ENCODE results near the gene PARP16.

Gene PARP16

GRCh38 chr15:65278480-65278879, 8.2 kb downstream of the PARP16 start:
- no peak for DNase-seq

DNA sequence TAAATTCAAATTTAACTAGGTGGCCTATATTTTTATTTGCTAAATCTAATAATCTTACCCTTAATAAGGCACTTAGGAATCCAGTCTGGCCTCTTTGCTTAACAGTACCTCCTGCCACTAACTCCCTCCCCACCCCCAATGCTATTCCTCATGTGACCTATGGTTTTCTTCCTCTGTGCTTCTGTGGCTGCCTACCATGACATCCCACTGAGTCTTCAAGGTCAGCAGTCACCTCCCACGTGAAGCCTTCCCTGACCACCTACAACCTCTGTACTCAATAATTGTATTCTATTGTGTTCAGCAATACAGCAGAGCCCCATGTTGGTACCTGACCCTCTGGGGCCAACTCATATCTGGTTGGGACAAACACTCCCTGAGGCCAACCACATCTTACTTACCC, 9.7 kb downstream of the PARP16 start:
- DNase-seq: no peak

DNA sequence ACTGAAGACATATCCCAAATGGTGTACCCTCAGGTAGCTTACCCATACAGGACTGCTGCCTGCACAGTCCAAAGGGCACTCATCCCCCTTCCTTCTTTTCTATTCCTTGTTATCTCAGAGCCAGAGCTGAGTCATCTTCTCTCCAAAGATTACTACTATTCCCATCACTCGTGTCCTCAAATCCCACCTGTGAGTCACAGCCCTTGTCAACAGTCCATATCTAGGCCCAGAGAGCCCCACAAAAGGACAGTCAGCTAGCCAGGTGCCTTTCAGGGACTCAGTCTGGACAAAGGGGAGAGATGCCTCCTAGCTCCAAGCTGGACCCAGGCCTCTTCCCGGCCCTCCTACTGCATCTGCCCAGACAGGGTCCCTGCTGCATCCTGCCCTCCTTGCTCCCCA, 11.0 kb downstream of the PARP16 start:
- no peak for DNase-seq

DNA sequence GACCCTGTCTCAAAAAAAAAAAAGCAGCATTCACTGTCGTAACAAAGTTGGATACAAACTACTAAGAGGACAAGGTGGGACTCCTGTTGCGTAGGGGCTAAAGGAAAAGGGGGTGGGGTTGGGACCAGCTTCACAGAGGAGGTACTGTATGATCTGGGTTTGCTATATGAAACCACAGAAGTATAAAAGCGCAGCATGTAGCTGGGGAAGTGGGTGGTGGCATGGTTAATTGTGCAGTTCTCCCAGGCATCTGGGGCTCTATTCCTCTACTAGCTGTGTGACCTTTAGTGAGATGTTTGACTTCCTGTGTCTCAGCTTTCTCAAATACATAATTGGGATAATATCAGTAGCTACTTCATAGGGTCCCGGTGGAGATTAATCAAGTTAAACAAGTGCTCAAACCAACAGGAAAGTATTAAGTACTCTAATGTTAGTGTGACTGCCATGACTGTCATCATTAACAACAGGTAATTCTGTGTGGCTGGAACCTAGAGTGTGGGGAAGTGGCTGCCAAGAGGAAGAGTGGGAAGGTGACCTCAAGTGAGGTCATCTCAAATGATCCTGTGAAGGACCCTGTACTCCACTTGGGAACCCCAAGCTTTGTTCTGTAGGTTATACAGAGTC, 11.5 kb downstream of the PARP16 start:
- no peak for DNase-seq

DNA sequence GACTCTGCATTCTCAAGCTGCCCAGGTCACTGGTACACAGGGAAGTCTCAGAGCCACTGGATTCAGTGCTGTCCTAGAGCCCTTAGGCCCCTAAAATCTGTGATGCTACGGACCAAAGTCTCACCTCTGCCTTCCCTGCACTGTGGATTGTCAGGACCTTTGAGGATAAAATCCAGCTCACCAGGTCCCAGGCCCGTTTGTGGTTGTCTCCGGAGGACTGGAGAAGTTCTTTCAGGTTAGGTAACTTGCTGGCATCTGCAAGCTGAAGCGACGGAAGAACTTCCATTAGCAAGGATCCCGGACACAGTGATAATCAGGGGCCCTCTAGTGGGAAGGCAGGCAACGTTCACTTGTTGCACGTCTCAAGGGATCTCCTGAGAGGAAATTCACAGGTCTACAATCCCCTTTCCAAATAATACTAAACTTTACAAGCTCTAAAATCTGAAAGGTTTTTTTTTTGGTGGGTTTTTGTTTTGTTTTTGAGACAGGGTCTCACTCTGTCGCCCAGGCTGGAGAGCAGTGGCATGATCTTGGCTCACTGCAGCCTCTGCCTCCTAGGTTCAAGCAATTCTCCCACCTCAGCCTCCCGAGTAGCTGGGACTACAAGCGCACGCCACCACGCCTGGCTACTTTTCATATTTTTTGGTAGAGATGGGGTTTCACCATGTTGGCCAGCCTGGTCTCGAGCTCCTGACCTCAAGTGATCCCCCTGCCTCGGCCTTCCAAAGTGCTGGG, 15.7 kb downstream of the PARP16 start:
- DNase-seq: peak in 43 of 56 donors; percentile 1 to 75 (median 28)

DNA sequence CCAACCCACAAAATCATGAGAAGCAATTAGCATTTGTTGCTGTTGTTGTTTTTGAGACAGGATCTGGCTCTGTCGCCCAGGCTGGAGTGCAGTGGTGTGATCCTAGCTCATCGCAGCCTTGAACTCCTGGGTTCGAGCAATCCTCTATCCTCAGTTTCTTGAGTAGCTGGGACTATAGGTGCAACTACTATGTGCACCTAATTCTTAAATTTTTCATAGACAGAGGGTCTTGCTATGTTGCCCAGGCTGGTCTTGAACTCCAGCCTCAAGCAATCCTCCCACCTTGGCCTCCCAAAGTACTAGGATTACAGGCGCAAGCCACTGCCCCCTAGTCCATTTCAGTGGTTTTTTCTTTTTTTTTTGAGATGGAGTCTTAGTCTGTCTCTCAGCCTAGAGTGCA, 18.3 kb downstream of the PARP16 start:
- no peak for DNase-seq

DNA sequence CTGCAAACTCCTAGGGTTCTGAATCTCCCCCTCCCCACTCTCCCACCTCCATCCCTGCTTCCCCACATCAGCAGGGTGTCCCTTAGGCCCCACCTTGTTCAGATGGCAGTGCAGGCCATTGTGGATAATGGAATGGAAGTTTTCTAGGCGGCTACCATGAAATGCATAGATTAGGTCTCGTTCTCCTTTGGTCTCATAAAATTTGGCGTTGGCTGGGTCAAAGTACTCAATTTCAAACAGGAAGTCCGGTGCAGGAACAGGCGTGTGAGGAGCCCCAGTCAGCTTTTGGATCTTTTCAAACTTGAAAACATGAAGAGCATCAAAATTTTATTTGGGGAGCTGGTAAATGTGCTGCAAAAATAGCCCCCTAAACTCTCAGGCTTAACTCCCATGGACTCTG, 20.2 kb downstream of the PARP16 start:
- DNase-seq: no peak

GRCh38 chr15:65264863-65265430, 21.7 kb downstream of the PARP16 start:
- no peak for DNase-seq

DNA sequence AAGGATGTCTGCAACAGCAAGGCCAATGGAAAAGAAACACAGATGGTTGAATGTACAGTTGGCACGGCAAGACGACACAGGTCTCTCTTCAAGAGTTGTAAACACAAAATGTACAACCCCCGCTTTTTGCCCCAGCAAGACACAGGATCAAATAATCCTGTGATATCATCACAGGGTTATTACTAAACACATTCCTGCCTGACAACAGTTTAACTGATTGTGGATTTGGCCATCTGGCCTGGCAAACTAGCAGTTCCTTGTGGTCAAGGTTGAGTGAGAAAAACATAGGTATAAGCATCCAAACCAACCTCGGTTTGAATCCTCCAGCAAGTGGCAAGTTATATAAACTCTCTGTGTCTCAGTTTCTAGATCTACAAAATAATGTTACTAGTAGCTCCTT, 23.4 kb downstream of the PARP16 start:
- DNase-seq: no peak

DNA sequence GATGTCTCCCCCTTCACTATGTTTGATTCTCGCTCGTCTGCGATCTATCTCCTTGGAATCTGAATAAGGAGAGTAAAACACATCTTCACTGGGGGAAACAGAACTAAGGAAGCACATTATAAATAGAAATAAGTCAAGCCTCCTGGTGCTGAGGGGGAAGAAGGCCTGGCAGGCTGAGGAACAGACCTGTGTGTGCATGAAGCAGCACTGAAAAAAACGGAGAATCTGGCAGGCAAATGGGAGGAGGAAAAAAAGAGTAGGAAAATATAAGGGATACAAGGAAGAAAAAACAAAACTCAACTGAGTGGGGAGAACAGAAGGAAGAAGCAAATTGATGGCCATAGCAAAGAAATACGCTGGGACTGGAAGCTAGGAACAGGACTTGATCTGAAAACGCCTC, 25.7 kb downstream of the PARP16 start:
- DNase-seq: no peak

GRCh38 chr15:65259367-65259797, 27.3 kb downstream of the PARP16 start:
- DNase-seq: no peak

GRCh38 chr15:65258375-65259262, 28.1 kb downstream of the PARP16 start:
- DNase-seq: no peak

DNA sequence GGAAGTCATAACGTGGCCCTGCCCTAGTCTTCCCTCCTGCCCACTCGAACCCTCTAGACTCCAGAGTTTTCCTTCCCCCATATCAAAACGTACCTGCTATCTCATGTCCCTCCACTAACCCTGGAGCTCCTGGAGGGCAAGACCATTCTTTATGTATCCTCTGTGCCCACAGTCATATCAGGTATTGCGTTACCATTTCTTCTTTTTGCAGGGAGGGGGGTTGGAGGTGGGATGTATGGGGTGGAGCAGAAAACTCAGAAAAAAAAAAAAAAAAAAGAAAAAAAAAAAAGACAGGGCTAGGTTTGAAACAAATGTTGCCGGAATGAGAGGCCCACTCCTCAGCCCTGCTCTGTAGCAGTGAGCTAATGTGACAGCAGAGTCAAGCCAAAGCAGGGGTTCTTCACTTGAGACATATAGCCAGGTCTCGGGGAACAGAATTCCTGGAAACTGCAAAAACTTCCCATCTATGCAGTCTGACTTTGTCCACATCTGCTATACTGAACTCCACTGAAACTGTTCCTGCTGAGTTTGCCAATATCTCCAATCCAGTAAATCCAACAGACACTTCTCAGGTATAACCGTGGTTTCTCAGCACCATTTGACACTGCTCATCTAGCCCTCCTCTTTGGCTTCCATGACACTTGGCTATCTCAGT, 31.1 kb downstream of the PARP16 start:
- no peak for DNase-seq

- DNase-seq: no peak
These were observed 31.9 kb downstream of the PARP16 start for GRCh38 chr15:65254758-65255157.

- DNase-seq: peak in 2 of 56 donors; percentile 2
These were observed 32.3 kb downstream of the PARP16 start for GRCh38 chr15:65254356-65254755.

DNA sequence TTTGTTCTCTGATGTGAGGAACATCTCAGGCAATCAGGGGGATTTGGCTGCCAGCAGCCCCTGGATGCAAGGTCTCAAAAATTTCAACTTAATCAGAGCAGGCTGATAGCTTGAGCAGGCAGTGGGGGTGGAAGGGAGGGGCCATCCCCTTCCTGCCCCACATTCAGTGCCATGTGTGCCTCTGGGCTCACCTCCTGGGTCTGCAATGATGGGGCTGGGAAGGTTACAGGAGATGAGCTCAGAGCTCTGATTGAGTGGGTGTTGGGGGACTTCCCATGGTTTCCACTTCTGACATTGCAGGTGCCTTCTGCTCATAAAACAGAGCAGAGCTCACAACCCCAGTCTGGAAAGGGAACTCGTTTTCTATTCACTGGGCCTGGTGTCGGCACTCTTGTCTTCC, 37.0 kb downstream of the PARP16 start:
- no peak for DNase-seq

GRCh38 chr15:65248511-65249255, 38.0 kb downstream of the PARP16 start:
- DNase-seq: no peak

DNA sequence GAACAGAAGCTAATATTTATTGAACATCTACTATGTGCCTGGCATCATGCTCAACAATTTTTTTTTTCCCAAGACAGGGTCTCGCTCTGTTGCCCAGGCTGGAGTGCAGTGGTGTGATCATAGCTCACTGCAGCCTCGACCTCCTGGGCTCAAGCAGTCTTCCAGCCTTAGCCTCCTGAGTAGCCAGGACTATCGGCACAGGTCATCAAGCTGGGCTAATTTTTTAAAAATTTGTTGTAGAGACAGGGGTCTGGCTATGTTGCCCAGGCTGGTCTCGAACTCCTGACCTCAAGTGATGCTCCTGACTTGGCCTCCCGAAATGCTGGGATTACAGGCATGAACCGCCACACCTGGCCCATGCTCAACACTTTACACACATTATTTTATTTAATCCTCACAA, 39.7 kb downstream of the PARP16 start:
- no peak for DNase-seq

DNA sequence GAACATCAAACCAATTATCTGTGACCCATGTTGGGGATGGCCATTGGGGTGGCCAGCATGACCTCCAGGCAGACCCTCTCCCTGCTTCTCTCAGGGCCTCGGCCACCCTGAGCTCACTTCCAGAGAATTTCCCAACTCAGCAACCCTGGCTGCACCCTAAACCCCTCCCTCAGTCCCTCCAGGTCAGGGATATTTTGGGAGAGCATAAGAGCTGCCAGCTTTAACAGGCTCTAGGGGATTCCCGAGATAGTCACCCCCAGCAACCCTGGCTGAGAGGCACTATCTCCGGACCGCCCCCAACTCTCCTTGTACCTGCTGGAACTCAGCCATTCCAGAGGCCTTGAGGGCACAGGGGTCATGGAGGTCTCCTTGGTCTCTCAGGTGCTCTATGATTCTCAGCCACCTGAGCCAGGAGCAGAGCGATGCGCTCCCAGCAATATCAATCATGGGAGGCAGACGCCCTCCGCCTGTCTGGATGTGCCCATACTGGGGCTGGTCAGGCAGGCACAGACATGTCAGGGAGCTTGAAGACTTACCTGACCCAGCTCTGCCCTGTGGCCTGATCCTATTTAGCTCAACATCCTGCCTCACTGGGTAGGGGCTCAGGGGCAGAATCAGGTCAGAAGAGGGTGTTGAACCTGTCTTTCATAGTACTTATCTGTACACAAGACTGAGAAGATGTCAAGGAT, 40.5 kb downstream of the PARP16 start:
- no peak for DNase-seq

Data from nucleus accumbens (tissue), 56 donors.